Psoas muscle (tissue), 8 donors: ENCODE measurements around the gene KIF20B. TPM values are rescaled to one million over a fixed set of nuclear protein-coding genes. Genes with fewer than 3 reads are reported as not detected.

Source experiments
- ATAC-seq, 4 donors: fragments of 200-7000 bp; cut with Tn5 transposase; one replicate each; pipeline ENCODE4 v1.9.1; 2020; ENCODE audit warnings: moderate library complexity in 3 of 4, mild to moderate bottlenecking in 2 of 4
- DNase-seq, 2 donors: peaks; one replicate each; pipeline ENCODE4 v3.0.0-alpha.2; 2020
- H3K27ac ChIP-seq: fragments of 200-600 bp; one replicate; pipeline ENCODE4 v1.8.0; 2022
- H3K27me3 ChIP-seq, 3 donors: fragments of 200-600 bp in 1 of 3; one replicate each; pipeline versions ENCODE4 v1.6.1 to v1.8.0; 2013 to 2022; ENCODE audit warnings: low read length in 2 of 3, mild to moderate bottlenecking in 2 of 3, moderate library complexity in 1 of 3; ENCODE audit not compliant: insufficient read depth in 3 of 3
- H3K36me3 ChIP-seq, 2 donors: fragments of 200-600 bp in 1 of 2; one replicate each; pipeline versions ENCODE4 v1.6.1 to v1.8.0; 2013 to 2022; ENCODE audit warnings: low read depth in 1 of 2, mild to moderate bottlenecking in 1 of 2, moderate library complexity in 1 of 2; ENCODE audit not compliant: insufficient read depth in 1 of 2
- H3K4me1 ChIP-seq: fragments of 200-600 bp; one replicate; pipeline ENCODE4 v1.8.0; 2022
- H3K4me3 ChIP-seq: fragments of 200-600 bp; one replicate; pipeline ENCODE4 v1.8.0; 2022; ENCODE audit warnings: mild to moderate bottlenecking
- H3K9me3 ChIP-seq: fragments of 200-600 bp; one replicate; pipeline ENCODE4 v1.8.0; 2022
- CTCF ChIP-seq: fragments of 200-600 bp; IDR thresholded peaks from one replicate; pipeline ENCODE4 v1.8.0; 2022; ENCODE audit warnings: antibody characterized with exemption
- WGBS, 3 donors: extraction: QIAGEN DNeasy Blood & Tissue Kit; methylation state at CpG; one replicate each; pipeline versions ENCODE4 v1.1.6 to v1.1.7; 2013; 5-methylcytosine and 5-hydroxymethylcytosine counted together
- intact Hi-C, 2 donors: fragments of 100-400 bp; cut with DNase I; formaldehyde crosslinking; loops; one replicate each; pipeline versions ENCODE4 v1.11.0 to v1.14.2; 2022
- polyA plus RNA-seq, 3 donors: library from polyadenylated mRNA; stranded (reverse); fragments of 200-250 nt; gene quantifications; one replicate each; pipeline ENCODE4 v1.2.3, GENCODE V29; 2013
- total RNA-seq, 4 donors: library from RNA; stranded (reverse); fragmentation: NEBNext Ultra II Directional in 2 of 4; extraction: Animal tissue kit (Norgen Biotek cat#: 25700) in 2 of 4; gene quantifications; one replicate each; pipeline versions ENCODE4 v1.2.1 to v1.2.4, GENCODE V29; 2021 to 2023
- donor health status: healthy with polysubstance abuse.
- donor health status: DM: no; HTN: no; CAD: no; lungs with moderate emphysema.
- donor health status: Bipolar disorder and iron deficiency.
- donor health status: healthy.
- donor health status: DM: yes; HTN: yes; CAD: no.
- donor health status: DM: no; HTN: no; CAD: no.
- donor health status: DM: no; HTN: no; CAD: no.
- donor health status: DM: yes; HTN: yes; CAD: no.

KIF20B gene
- total and polyA plus RNA-seq, 7 donors: 0.18 to 0.84 (median 0.57) TPM

GRCh38 chr10:89695307-89695706 lies 6.1 kb upstream of the KIF20B start:
- Histone ChIP-seq H3K36me3 (no peaks in the 10 kb centered on the region), H3K27me3 (no peaks in the 10 kb centered on the region), H3K4me1 (peaks cover 6% of the 10 kb centered on the region), H3K9me3 (no peaks in the 10 kb centered on the region), H3K27ac (no peak overlapping the region), H3K4me3 (no peak overlapping the region)
- DNase-seq (no peak), ATAC-seq (no peak)
- no peak for TF ChIP-seq CTCF
- 96 to 100% (median 98%) methylated on average over 3 of the region's 3 CpGs for WGBS, 3 donors
- intact Hi-C loops: no loop called here

GRCh38 chr10:89697946-89698345 lies 3.4 kb upstream of the KIF20B start:
- Histone ChIP-seq H3K27me3 (no peaks in the 10 kb centered on the region), H3K4me3 (no peak overlapping the region), H3K36me3 (no peaks in the 10 kb centered on the region), H3K9me3 (no peaks in the 10 kb centered on the region), H3K27ac (no peak overlapping the region), H3K4me1 (peaks cover 10% of the 10 kb centered on the region)
- TF ChIP-seq CTCF: no peak
- ATAC-seq (no peak), DNase-seq (no peak)
- WGBS, 3 donors: 94 to 99% (median 97%) methylated on average over 3 of the region's 3 CpGs
- intact Hi-C loops: no loop called here

DNA sequence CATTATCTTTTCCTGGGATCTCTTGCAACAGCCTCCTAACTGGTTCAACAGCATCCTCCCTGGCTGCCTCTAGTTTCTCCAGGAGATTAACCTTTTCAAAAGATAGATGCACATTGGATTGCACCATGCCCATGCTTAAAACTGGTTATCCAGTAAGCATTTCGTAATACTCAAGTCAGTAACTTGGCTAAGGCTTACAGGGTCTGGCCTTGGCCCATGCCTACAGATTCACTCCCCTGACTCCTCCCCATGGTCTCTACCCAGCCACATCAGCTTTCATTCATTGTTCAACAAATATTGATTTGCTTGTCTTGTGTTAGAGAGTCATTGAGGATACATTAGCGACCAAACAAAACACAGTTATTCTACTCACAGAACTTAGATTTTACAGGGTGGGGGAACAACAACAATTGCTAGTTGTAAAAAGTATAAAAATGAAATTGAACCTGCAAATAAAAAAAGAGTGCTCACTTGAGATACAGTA lies 1.8 kb upstream of the KIF20B start:
- no peak overlapping the region for H3K4me3 ChIP-seq
- no peaks in the 10 kb centered on the region for H3K36me3 ChIP-seq
- H3K27ac ChIP-seq: no peak overlapping the region
- DNase-seq (no peak), ATAC-seq (no peak)
- intact Hi-C loops: loop anchor here (5.0 to 10.0 kb wide), 4 partner anchors 52 to 275 kb away; partner anchors contain the start of gene PANK1 (in 1 of the 2)
- 83 to 98% (median 86%) methylated on average over 2 of the region's 2 CpGs for WGBS, 3 donors
- no peaks in the 10 kb centered on the region for H3K27me3 ChIP-seq
- no peak for TF ChIP-seq CTCF
- H3K9me3 ChIP-seq: no peaks in the 10 kb centered on the region
- peaks cover 10% of the 10 kb centered on the region for H3K4me1 ChIP-seq

DNA sequence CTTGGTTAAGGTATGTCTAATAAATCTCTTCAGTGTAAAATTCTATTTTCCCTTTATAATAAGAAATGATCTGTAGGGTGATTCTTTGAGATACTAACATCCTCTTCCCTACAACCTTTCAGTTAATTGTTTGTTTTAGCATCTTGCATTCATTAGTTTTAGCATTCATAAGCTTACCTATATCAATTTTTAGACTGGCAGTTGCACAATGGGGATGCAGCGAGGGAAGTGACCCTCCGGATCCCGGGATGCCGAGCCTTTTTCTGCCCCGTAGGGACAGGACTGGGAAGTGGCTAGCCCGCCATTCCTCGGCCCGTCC lies 508 bp upstream of the KIF20B start:
- H3K9me3 ChIP-seq: no peaks in the 10 kb centered on the region
- ATAC-seq: peak in 1 of 4 donors; percentile 63
- peaks cover 10% of the 10 kb centered on the region for H3K4me1 ChIP-seq
- no peaks in the 10 kb centered on the region for H3K27me3 ChIP-seq
- WGBS, 3 donors: 0% methylated on average over 8 of the region's 8 CpGs
- TF ChIP-seq CTCF: no peak
- H3K27ac ChIP-seq: peak overlapping the region; percentile 84
- H3K4me3 ChIP-seq: peak overlapping the region; percentile 80
- no peak for DNase-seq
- intact Hi-C loops: loop anchor here (5.0 to 10.0 kb wide), 4 partner anchors 54 to 276 kb away; partner anchors contain the start of gene PANK1 (in 1 of the 2)
- no peaks in the 10 kb centered on the region for H3K36me3 ChIP-seq

- intact Hi-C loops: loop anchor here (5.0 to 10.0 kb wide), 4 partner anchors 55 to 277 kb away; partner anchors contain the start of gene PANK1 (in 1 of the 2)
- no peaks in the 10 kb centered on the region for H3K36me3 ChIP-seq
- H3K27me3 ChIP-seq: no peaks in the 10 kb centered on the region
- ATAC-seq (no peak), DNase-seq (no peak)
- no peaks in the 10 kb centered on the region for H3K9me3 ChIP-seq
- peaks cover 10% of the 10 kb centered on the region for H3K4me1 ChIP-seq
- TF ChIP-seq CTCF: no peak
- 11 to 14% (median 12%) methylated on average over 7 of the region's 7 CpGs for WGBS, 3 donors
- H3K27ac ChIP-seq: no peak overlapping the region
- peak overlapping the region; percentile 80 for H3K4me3 ChIP-seq
Observed at GRCh38 chr10:89702121-89702480, 711 bp downstream of the KIF20B start.
